NCI-H524 (cell line): ENCODE measurements around the gene SLC6A1.

Experiments used
- DNase-seq, 2 experiments: peaks; one replicate each; lab custom pipeline; 2025; lab: John Stamatoyannopoulos, UW

The SLC6A1 gene

DNA sequence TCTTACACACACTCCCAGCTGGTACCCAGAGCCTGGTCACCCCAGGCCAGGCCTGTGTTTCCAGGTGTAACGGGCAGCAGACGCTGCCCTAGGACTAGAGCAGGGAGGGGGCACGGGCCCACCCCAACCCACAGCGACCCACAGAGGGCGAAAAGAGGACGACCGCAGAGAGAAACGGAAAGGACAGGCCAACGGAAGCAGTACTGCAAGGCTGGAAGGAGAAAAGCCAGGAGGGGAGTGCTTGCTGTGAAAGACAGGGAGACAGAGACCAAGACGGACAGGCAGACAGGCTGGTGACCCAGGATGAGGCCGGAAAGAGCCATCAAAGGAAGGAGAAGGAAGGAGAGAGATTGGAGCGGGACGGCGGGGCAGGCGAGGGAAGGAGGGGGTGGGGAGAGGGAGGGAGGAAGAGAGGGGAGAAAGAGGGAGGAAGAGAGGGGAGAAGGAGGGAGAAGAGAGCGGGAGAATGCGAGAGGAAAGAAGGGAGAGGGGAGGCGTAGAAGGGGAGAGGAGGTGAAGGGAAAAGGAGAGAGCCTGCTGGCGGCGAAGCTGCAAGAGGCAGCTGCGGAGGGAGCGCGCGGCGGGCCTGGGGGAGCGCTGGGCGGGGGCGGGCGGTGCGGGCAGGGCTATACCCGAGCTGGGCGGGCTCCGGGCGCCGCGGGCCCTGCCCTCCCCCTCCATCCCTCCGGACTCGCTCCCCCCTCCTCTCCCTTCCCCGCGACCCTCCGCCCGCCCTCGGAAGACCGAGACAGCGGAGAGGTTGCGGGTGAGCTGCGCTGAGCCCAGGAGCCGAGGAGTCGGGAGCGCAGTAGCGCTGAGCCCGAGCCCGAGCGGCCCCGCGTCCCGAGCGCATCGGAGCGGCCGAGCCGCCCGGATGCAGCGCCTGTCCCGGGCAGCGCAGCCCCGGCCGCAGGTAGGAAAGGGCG lies at the start of gene SLC6A1:
TSS of gene SLC6A1 (plus strand) at position 732 of the 926 bp plus-strand sequence. CDS start 24,464 bp downstream, outside the sequence.
- DNase-seq, result peak; percentile 24 to 67

DNA sequence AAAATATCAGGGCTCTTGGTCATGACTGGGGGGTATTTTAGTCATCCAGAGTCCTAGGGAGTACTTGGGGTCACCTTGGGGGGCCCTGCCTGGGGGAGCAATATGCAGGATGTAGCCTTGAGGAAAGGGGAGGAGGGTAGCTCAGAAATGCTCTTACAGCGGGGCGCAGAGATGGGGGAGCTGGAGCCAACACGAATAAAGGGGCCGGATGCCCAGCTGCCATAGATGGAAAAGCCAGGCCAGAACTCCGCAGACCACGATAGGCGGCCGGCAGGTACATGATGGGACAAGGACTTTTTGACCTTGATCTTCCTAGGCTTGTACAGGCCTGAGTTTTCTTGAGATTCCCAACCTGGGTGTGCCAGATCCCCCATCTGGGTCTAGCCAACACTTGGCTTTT lies 47.7 kb upstream of the SLC6A1 start:
- DNase-seq, result no peak

DNA sequence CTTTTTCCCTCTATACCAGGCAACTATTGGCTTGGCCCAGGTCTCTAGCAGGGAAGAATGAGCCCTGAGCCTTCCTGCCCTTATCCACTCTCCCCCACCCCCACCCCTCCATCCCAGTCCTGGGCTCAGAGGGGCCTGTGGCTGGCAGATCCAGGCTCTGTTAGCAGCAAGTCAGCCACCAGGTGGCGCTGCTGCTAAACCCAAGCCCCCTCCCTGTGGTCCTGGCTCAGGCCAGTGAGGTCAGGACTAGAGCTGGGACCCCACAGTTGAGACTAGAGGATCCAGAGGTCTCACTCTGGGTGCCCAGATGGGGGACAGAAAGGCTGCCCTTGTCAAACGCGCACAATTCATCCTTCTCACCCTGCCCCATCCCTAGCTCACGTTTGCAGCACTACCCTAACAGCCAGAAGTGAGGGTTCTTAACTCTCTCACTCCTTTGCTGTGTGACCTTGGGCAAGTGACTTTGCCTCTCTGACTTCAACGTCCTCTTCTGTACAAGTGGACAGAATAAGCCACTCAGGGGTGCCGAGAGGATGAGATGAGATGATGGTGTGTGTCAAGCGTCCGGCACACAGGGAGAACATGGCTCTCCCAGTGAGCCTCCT lies 46.8 kb upstream of the SLC6A1 start:
- DNase-seq, result peak in 1 of 2 experiments; percentile 62

DNA sequence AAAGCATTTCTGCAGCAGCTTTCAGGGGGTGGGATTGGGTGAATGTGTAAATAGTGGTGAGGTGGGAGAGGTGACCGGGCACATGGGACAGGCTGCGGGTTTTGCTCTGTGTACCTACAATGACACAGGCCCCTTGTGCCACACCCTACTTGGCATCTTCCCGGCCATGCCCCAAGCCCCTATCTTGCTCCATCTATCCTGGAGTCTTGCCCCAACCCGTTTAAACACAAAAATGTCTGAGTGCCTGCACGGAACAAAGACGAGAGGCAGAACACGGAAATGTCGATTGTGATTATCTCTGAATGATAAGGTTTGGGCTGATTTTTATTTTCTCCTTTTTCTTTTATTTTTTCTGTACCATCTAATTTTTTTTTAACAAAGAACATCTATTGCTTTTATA lies 46.0 kb upstream of the SLC6A1 start:
- DNase-seq, result no peak

DNA sequence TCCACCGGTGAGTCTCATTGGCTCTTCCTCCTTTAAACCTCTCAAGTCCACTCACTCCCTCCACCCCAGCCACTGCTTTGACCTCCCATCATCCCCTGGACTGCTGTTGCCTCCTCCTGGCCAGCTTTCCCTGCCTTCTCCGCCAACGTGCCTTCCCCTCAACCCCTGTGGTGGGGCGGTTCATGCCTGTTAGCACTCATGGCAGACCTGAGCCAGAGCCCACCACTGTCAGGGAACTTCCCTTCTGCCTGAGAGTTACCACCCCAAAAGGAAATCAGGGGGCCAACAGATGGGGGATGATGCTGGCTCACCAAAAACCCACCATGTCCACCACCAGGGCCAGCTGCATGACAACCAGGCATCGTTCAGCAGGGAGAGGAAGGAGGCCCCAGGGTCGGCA lies 44.2 kb upstream of the SLC6A1 start:
- DNase-seq, result no peak

DNA sequence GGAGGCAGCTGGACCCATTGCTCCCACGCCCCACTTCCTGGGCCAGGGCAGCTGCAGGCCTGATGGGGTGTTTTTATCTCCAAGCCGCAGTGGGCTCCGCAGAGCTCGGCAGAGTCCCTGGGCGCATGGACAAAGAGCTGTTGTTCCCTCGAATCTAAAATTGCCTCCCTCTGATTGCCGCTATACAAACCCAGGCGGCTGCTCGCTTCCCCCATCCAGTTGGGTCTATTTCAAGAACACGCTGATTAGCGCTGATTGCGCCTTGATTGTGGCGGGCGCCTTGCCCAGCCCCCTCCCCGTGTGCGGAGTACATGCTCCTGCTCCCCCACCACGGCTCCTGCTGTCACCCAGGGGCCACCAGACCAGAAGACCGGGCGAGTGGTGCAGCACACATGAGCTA lies 43.4 kb upstream of the SLC6A1 start:
- no peak for DNase-seq

DNA sequence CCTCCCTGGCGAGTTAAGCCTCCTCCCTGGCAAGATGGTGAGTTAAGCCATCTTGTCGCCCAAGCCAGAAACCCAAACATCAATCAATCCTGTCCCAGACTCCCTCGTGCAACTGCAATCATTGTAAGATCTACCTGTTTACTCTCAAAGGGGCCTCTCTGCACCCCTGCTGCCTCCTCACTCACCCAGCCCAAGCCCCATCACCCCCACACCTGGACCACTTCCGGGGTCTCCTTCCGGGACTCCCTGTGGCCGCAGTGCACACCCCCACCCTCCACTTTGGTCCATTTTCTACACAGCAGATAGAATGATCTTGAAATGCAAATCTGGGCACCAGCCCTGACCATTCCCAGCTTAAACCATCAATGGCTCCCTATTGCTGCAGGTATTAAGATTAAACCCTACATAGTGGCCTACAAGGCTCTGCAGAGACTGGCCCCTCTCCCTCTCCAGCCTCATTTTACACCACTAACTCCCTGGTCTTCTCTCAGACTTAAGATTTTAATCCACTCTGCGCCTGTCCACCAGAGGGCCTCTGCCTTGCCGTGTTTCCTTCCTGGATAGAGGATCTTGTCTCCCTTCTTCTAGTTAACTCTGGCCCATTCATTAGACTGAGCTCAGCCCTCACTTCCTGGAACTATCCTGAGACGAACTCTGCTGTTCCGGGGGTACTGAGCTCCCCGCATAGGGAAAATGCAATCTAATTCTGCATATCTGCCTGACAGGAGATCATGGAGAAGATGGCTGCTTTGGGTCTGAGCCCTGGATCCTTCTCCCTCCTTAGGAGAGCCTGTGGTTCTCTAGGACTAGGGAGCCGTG lies 41.9 kb upstream of the SLC6A1 start:
- DNase-seq, result peak; percentile 36 to 41

DNA sequence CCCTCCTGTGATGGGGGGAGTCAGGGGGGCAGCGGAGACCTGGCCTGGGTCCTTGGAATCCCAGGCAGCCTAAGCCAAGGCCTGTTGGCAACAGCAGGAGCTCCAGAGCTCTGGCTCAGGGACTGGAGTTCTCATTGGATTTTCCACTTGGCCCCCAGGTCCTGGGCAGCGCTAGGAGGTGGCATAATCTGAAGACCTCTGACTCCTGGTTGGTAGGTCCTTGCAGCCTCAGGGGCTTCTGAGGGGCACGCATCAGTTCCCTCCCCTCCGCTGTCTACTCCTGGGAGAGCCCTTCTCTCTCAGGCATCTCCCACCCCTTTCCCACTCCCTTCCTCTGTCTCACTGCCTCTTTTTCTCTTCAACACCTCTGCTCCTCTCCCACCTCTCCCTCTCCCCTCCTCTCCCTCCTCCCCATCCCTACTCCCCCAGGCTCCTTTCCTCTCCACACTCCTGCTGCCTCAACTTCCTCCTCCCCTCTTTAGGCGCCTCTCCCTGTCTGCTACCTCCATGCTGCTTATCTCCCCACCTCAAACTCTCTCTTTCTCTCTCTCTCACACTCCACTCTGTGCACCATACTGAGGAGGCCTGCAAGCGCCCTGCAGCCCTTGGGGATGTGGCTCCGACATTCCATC lies 41.1 kb upstream of the SLC6A1 start:
- DNase-seq, result no peak

DNA sequence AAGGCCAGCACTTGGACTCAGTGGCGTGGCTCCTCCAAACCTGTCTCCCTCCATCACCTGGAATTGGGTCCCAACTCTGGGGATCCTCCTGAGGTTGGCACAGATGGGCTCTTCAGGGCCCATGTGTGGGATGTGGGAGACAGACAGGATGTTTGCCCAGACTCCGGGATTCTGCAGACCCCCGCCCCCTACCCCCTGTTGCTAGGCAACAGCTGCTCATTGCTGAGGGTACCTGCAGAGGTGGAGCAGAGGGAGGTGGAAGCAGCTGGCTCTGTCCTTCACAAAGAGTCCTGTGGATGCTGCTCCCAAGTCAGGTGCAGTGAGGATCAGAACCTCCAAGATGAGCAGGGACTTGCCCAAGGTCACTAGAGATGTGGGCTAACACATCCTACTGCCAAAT lies 40.0 kb upstream of the SLC6A1 start:
- peak in 1 of 2 experiments; percentile 13 for DNase-seq

DNA sequence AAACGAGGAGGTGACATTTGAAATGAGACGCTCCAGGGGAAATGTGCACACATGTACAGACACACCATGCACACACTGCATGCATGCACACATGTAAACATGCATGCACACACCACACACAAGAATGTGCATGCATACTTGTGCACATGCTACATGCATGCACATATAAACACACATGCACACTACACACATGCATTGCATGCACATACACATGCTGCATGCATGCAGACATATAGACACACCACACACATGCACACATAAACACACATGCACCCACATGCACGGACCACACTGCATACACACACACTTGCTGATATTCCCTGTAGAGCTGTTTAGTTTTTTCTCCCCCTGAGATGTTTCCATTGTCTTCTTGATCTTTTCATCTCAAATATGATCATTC lies 37.8 kb upstream of the SLC6A1 start:
- DNase-seq, result no peak

DNA sequence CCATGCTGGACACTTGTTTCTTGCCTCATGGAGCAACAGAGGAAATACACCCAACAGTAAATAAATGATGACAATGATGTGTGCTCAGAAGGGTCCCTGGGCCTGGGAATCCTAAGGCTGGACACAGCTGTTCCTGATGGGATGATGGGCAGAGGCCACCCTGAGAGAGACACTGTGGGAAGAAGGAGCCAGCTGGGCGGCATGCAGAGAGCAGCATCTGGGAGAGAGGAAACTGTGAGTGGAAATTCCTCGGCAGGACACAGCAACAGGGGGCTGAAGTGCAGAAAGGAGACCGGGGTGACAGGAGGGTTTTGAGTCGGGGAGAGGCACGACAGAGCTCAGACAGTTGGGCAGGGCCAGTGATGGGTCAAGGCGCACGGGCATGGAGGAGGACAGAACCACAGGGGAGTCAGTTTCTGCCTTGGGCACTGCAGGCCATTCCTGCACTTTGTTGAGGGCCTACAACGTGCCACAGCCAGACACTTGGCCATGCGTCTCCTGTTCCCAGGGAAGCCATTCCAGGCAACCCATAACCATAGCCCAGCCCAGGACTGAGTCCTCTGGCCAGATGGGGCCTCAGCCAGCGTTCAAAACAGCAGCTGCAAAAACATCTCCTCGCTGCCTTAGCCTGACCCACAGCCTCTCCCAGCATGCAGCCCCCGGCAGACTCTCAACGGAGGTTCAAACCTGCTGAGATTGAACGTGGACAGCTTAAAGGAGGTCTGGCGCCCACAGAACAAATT lies 36.7 kb upstream of the SLC6A1 start:
- no peak for DNase-seq

DNA sequence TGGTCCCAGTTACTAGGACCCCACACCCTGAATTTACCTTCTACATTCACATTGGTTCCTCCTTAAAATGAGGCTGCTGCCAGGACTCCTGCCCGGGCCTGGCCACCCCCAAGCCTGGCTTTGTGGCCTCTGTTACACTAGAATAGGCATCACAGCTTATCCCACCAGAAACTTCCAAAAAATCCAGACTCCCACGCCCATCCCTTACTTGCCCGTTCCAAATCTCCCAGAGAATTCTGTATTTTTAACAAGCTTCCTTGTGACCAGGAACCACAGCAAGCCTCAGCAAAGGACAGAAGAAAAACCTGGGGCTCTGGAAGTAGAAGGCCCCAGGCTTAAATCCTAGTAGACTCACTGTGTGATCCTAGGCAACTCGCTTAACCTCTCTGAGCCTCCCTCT lies 36.0 kb upstream of the SLC6A1 start:
- DNase-seq, result no peak

DNA sequence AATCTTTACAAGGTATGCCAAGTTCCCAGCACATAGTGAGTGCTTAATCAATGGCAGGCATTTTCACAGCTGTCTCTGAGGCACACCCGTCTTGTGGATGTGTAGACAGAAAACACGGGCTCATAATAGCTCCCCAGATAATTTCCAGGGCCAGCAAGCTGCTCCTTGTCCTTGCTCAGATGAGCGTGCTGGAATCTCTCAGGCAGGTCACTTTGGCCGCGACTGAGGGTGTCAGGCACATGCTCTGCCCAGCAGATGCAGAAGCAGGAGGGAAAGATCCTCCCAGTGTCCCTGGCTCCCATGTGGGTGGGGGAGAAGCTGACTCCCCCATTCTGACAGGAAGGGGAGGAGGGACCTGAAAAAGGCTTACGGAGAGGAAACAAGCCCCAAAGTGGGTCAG lies 35.6 kb upstream of the SLC6A1 start:
- no peak for DNase-seq

DNA sequence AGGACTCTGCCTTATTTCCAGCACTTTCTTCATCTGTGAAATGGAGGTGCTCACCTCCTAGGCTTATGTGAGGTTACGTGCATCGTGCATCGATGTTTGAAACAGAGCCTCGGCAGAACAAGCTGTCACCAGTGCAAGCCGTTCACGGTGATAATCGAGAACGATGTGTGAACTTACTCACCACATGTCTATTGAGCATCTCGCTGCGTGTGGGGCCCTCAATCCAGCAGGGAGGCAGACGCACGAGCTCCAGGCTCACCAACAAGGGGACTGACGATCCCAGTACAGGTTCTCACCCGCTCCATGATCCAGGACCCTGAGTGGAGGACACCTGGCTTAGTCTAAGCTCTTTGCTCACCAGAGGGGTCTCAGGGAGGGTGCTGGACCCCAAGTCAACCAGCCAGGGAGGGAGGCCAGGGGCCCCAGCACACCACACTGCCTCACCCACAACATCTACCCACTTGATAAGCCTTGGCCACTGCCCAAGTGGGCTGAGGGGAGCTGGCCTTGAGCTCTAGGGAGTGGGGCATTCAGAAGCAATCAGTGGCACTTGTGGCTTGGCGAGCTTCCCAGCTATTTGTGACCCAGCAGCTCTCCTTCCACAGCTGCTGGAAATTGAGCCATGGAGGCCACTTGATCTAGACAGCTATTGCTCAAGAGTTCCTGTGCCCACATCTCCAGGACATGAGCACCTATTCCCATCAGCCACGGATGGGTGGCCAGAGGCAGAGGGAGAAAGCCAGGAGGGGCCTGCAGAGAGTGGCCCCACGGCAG lies 34.4 kb upstream of the SLC6A1 start:
- peak in 1 of 2 experiments; percentile 28 for DNase-seq

DNA sequence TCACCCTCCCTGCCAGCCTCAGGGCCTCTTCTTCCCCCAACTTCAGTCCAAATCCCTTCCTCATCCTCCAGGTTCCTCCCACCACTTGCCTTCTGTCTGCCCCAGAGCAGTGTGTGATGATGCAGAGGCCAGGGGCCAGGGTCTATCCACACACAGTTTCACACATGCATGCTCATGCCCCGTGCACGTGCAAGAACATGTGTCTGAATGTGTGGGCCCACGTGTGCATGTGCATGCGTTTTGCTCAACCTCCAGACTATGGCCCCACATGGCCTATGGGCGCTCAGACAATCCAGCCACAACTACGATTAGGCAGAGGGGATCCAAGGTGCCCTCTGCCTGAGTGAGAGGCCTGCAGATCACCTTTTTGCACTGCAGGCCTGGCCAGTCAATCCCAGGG lies 32.3 kb upstream of the SLC6A1 start:
- no peak for DNase-seq

DNA sequence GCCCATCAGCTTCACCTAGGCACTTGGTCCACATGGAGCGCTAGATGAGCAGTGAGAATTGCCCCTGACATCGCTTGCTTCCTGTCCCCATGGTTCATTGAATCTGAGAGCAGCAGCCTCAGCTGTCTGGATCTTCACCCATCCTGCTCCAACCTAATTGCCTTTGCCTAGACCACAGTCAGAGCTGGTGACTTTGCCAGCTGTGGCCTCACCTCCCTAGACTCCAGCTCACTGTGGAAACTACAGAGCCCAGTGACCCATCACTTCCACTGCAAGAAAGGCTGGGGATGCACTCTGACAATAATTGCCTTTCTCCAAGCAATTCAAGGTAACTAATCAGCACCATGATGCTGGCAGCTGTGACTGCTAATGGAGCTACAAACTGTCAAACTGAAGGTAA lies 30.6 kb upstream of the SLC6A1 start:
- DNase-seq, result no peak

DNA sequence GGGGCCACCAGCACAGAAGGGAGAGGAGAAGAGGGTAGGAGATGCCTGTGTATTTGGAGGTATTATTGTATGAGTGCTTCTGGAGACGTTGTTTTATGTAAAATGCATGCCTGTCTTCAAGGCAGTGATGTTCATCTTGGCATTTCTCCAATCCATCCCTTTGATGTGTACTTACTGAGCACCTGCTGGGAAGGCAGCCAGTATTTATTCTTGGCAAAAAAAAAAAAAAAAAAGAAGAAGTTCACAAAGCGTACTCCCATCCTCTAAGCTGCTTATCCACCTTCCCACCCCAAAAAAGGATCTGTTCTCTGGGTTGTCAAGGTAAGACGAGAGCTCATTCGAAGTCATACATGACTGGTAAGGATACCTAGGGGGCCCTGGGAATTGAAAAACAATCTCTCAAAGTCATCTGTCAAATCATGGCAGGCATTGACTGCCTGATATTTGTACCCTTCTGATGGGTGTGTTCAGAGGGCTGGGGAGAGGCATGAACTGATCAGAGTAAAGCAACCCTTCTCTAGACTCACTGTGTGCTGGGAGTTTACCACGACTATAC lies 30.0 kb upstream of the SLC6A1 start:
- DNase-seq, result peak in 1 of 2 experiments; percentile 37

DNA sequence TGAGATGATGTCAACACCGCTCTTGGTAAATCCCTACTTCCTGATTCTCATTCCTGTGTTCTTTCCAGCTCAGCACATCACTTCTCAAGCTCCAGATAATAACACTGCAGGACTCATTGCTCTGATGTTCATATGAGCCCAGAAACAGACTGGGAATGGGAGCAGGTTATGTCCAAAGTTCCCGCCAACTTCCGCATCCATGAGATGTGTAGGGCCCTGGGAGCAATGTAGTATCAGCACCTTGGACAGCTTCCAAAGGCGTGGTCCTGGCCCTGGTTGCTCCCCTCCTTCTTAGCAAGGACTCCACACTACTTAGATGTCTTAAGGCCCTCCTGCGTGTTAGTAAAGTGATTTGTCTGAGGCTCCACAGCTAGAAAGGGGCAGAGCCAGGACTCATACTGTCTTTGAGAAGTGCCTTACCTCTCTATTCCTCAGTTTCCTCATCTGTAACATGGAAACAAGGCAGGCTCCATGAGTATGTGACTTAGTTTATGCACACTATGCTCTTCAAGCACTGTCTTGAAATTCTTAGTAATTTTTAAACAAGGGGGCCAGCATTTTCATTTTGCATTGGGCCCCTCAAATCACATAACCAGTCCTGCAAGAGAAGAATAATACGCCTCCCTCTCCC lies 27.9 kb upstream of the SLC6A1 start:
- DNase-seq, result no peak

DNA sequence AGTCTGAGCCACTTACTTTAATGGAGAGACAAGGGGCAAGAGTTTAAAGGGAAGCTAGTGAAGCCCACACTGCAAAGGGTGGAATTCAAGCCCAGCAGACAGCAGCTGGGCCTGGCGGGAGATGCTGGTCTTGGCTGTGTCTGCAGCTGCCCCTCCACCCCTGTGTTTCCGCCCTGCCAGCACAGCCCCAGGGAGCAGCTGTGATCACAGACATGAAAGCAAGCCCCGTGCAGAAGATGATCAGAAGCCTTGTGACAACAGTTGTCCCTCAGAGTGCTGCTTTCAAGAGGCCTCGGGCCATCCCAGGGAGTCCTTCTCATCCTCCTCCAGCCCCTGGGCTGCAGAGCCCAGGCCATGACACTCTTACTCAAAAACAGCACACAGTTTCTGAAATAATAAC lies 24.1 kb upstream of the SLC6A1 start:
- DNase-seq, result peak in 1 of 2 experiments; percentile 69
